ENCODE results near the gene SP2.

The SP2 gene

DNA sequence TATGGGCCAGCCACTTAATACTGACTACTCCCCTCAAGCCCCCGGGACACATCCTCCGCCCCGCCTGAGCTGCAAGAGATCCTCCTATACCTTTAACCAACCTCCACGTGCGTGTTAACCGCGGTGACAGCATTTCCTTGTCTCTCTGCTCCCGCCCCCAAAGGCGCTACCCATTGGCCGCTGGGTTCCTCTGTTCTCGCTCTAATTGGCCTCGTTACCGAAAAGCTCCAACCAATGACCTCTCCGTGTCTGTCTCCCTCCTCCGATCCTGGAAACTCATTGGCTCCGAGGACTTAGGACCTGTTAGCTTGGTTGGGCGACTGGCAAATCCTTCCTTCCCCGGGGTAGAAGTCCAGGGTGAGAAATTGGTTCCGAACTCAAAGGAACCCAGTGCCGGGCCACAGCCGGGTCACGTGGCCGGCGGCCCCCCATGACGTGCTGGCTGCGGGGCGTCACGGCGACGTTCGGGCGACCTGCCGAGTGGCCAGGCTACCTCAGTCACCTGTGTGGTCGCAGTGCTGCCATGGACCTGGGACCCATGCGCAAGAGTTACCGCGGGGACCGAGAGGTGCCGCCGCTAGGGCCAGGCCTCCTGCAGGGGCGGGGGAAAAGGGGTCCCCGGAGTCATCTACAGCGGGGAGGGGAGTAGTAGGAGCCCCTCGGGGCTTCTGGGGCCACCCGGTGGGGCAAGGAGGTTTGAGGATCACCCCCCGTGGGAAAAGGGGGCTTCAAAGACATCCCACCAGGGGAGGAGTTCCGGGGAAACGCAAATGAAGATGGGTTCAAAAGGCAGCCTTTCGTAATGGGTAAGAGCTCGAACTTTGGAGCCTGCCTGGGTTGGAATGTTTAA is 45.4 kb downstream of the SP2 start, which contains the start of gene PNPO:
Gene PNPO (plus strand): TSS at position 326 of the 850 bp plus-strand sequence. CDS start 105 bp downstream, at position 431.
- H3K36me3 ChIP-seq: 0 out of 2 replicates have a peak, but pooled peaks cover 2% of the 10 kb centered on the region
- TF ChIP-seq, protein P1, sequence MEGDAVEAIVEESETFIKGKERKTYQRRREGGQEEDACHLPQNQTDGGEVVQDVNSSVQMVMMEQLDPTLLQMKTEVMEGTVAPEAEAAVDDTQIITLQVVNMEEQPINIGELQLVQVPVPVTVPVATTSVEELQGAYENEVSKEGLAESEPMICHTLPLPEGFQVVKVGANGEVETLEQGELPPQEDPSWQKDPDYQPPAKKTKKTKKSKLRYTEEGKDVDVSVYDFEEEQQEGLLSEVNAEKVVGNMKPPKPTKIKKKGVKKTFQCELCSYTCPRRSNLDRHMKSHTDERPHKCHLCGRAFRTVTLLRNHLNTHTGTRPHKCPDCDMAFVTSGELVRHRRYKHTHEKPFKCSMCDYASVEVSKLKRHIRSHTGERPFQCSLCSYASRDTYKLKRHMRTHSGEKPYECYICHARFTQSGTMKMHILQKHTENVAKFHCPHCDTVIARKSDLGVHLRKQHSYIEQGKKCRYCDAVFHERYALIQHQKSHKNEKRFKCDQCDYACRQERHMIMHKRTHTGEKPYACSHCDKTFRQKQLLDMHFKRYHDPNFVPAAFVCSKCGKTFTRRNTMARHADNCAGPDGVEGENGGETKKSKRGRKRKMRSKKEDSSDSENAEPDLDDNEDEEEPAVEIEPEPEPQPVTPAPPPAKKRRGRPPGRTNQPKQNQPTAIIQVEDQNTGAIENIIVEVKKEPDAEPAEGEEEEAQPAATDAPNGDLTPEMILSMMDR (IDR thresholded peaks at IDR 0.05; ENCODE audit: low read depth, low read length): no peak
- no peaks in the 10 kb centered on the region for H3K4me1 ChIP-seq
- H3K4me3 ChIP-seq (ENCODE audit: low read depth, low read length): peak within 1 kb of the TSS; percentile 83
- H3K9me3 ChIP-seq: 0 out of 2 replicates have a peak, but pooled peaks cover 4% of the 10 kb centered on the region
- DNase-seq: peak; percentile 94
- H3K27me3 ChIP-seq: no peaks in the 10 kb centered on the region

- TF ChIP-seq, protein P1 (IDR thresholded peaks at IDR 0.05; ENCODE audit: low read depth, low read length): no peak
- DNase-seq: no peak
- Histone ChIP-seq H3K9me3 (0 out of 2 replicates have a peak, but pooled peaks cover 4% of the 10 kb centered on the region), H3K4me1 (no peaks in the 10 kb centered on the region), H3K27me3 (no peaks in the 10 kb centered on the region), H3K4me3 (ENCODE audit: low read depth, low read length) (peak overlapping the region; percentile 83), H3K36me3 (0 out of 2 replicates have a peak, but pooled peaks cover 2% of the 10 kb centered on the region)
Measured at GRCh38 chr17:47942096-47942510, 46.1 kb downstream of the SP2 start.

DNA sequence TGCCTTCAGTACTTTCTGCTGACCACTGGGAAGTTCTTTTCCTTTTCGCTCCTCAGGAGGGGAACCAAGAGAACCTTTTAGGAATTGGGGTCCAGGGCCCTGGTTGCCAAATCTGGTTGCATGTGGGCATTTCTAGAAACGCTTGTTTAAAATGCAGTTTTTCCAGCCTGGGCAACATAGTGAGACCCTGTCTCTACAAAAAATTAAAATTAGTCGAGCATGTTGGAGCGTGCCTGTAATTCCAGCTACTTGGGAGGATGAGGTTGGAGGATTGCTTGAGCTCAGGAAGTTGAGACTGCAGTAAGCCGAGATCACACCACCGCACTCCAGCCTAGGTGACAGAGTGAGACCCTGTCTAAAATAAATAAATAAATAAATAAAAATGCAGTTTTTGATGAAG is 46.5 kb downstream of the SP2 start:
- 0 out of 2 replicates have a peak, but pooled peaks cover 4% of the 10 kb centered on the region for H3K9me3 ChIP-seq
- no peaks in the 10 kb centered on the region for H3K27me3 ChIP-seq
- H3K4me3 ChIP-seq (ENCODE audit: low read depth, low read length): peak overlapping the region; percentile 83
- no peaks in the 10 kb centered on the region for H3K4me1 ChIP-seq
- TF ChIP-seq, protein P1 (IDR thresholded peaks at IDR 0.05; ENCODE audit: low read depth, low read length): no peak
- 0 out of 2 replicates have a peak, but pooled peaks cover 2% of the 10 kb centered on the region for H3K36me3 ChIP-seq
- DNase-seq: no peak

- DNase-seq: no peak
- TF ChIP-seq, protein P1 (IDR thresholded peaks at IDR 0.05; ENCODE audit: low read depth, low read length): no peak
- 0 out of 2 replicates have a peak, but pooled peaks cover 4% of the 10 kb centered on the region for H3K9me3 ChIP-seq
- H3K36me3 ChIP-seq: peaks cover 2% of the 10 kb centered on the region; the same call in 1 of the 2 replicates
- no peak overlapping the region for H3K4me3 ChIP-seq (ENCODE audit: low read depth, low read length)
- no peaks in the 10 kb centered on the region for H3K27me3 ChIP-seq
- H3K4me1 ChIP-seq: peaks cover 7% of the 10 kb centered on the region
Measured at GRCh38 chr17:47945080-47945479, 49.0 kb downstream of the SP2 start.

GRCh38 chr17:47945529-47946508 is 49.8 kb downstream of the SP2 start:
- H3K4me1 ChIP-seq: peaks cover 8% of the 10 kb centered on the region
- no peaks in the 10 kb centered on the region for H3K27me3 ChIP-seq
- DNase-seq: no peak
- 0 out of 2 replicates have a peak, but pooled peaks cover 2% of the 10 kb centered on the region for H3K9me3 ChIP-seq
- TF ChIP-seq, protein P1 (IDR thresholded peaks at IDR 0.05; ENCODE audit: low read depth, low read length): no peak
- peaks cover 2% of the 10 kb centered on the region; the same call in 1 of the 2 replicates for H3K36me3 ChIP-seq
- H3K4me3 ChIP-seq (ENCODE audit: low read depth, low read length): no peak overlapping the region
